HG02938 (cell line): ENCODE results near the gene C6orf136.
A peak's percentile ranks its signal among the peaks of the same experiment; 100 is the strongest.
"Not testable (repeated sequence)": the region's sequence is repeated elsewhere in the genome, so short reads cannot be mapped to it uniquely, and the experiment has no call there.

Experiments
- ATAC-seq: cut with Tn5 transposase; IDR thresholded peaks from one replicate; pipeline ENCODE4 v1.9.1; 2021; ENCODE audit warnings: mild to moderate bottlenecking, moderate library complexity; ENCODE audit not compliant: unreplicated experiment

C6orf136 gene, protein sequence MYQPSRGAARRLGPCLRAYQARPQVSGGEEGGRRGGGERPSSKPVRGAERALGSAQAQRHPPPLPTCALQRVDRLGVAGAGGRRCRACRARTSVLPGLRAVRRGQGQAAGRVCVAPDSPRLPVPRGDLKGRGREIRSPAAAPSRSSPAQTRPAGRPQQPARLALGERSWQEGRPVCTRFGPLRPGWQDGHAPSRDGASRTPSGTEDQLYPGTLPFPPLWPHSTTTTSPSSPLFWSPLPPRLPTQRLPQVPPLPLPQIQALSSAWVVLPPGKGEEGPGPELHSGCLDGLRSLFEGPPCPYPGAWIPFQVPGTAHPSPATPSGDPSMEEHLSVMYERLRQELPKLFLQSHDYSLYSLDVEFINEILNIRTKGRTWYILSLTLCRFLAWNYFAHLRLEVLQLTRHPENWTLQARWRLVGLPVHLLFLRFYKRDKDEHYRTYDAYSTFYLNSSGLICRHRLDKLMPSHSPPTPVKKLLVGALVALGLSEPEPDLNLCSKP

DNA sequence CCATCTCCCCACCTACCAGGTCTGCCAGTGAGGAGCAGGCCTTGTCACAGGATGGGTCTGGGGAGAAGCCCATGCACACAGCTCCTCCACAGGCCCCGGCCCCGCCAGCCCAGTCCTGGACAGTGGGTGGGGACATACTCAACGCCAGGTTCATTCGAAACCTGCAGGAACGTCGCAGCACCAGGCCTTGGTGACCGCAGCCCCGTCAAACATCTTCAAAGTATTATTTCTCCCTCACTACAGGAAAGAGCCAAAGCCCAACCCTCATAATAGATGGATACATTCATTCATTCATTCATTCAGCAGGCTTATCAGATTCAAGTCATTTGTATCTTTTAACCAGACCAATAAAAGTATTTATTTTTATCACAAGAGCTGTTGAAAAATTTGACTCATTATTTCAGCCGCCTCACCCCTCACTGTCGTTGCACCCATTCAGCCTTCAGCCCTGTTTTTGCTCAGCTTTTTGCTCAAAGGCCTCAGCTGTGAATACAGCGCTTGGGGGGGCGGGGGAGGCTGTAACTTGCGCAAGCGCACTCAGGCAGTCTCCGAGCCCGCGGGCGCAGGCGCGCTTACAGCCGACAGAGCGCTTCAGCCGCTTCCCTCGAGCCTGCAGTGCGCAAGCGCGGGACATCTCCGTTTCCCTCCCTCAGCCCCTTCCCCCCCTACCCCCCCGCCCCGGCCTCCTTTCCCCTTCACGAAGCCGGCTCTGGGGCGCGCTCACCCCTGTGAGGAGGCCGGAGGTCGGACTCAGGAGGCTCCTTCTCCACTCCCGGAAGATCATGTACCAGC lies at the start of gene C6orf136:
TSS of gene C6orf136 (plus strand) at position 684 of the 792 bp plus-strand sequence. CDS start at position 783, 99 bp downstream.
- peak; percentile 49 for ATAC-seq

DNA sequence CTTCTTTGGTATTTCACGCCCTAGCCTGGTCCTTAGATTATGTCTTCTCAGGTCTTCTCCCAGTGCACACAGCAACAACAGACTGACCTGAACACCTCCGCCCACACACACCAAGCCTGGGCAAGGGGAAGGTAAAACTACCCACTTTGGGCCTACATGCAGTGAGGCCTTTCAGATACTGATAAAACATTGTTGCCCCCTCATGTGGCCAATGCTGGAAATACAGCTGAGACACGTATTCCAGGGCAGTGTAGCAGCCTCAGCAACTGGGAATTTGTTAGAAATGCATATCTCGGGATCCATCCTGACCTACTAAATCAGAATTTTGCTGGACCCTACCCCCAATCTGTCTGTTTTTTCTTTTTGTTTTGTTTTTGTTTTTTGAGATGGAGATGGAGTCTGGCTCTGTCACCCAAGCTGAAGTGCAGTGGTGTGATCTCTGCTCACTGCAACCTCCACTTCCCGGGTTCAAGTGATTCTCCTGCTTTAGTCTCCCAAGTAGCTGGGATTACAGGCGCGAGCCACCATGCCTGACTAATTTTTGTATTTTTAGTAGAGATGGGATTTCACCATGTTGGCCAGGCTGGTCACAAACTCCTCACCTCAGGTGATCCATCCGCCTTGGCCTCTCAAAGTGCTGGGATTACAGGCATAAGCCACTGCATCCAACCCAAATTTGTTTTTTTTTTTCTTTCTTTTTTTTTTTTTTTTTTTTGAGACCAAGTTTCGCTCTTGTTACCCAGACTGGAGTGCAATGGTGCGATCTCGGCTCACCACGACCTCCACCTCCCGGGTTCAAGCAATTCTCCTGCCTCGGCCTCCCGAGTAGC lies 49.4 kb upstream of the C6orf136 start:
- not testable (repeated sequence) for ATAC-seq

DNA sequence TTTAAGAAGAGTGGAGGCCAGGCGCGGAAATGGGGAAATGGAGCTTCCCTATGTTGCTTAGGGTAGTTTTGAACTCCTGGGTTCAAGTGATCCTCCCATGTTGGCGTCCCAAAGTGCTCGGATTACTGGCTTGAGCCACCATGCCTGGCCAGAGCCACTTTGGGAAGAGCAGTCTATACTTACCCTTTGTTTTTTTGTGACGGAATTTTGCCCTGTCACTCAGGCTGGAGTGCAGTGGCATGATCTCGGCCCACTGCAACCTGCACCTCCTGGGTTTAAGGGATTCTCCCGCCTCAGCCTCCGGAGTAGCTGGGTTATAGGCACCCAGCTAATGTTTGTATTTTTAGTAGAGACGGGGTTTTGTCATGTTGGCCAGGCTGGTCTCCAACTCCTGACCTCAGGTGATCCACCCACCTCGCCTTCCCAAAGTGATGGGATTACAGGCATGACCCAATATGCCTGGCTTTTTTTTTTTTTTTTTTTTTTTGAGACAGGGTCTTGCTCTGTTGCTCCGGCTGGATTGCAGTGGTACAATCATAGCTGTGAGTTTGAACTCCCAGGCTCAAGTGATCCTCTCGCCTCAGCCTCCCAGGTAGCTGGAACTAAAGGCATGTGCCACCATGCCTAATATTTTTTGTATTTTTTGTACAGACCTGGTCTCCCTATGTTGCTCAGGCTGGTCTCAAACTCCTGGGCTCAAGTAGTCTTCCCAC lies 47.9 kb upstream of the C6orf136 start:
- no peak for ATAC-seq

DNA sequence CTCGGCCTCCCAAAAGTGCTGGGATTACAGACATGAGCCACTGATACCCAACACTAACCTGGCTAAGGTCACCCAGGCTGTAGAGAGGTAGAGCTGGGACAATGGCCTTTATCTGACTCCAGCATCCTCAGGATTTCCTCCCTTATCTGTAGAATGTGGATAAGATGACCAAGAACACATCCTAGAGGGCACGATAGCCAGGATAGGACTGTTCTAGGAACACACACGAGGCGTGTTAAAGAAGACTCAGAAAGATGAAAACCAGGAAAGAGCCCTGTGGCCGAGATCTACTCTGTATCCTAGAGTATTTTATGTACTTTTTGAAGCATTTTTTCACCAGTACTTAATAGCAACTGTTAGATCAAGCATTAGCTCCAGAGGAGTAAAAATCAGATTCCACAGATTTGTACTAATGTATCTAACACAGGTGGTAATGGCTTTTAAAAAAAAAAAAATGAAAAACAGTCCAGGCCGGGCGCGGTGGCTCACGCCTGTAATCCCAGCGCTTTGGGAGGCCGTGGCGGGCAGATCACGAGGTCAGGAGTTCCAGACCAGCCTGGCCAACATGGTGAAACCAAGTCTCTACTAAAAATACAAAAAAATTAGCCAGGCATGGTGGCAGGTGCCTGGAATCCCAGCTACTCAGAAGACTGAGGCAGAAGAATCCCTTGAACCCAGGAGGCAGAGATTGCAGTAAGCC lies 47.2 kb upstream of the C6orf136 start:
- no peak for ATAC-seq

DNA sequence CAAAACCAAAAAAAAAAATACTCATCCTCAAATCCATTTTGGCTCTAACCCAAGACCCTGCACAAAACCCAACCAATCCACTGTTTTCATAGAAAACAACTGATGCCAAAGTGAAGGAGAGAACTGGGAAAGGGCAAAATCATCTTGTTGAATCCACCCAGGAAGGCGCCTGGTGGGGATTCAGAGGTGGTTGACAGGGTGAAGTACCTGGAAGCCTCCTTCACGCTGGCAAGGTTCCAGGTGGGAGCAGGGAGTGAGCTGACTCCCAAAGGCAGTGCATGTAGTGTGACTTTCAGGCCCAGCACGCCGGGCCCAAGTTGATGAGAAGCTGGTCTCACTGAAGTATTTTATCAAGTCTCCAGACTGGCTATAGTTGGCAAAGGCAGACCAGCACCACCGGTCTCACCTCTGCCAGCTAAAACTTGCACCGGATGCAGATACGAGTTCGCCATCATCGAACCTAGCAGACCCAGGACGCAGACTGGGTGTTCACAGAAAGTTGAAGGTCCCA lies 46.4 kb upstream of the C6orf136 start:
- no peak for ATAC-seq

DNA sequence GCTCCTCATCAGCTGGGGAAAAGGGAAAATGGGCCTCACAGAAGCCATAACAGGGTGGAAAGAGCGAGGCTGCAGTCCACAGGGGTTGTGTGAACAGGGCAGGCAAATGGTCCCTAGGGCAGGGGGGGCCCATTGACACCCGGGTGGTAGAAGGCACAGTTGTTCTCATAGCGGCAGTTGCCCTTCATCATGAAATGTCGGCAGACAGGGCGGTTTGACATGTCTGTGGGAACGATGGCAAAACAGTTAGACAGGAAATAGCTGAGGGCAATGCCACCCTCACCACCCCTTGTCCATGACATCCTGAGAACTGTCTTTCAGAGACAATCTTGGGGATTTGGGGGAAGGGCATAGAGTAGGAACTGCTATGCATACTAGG lies 45.5 kb upstream of the C6orf136 start:
- ATAC-seq, result no peak

DNA sequence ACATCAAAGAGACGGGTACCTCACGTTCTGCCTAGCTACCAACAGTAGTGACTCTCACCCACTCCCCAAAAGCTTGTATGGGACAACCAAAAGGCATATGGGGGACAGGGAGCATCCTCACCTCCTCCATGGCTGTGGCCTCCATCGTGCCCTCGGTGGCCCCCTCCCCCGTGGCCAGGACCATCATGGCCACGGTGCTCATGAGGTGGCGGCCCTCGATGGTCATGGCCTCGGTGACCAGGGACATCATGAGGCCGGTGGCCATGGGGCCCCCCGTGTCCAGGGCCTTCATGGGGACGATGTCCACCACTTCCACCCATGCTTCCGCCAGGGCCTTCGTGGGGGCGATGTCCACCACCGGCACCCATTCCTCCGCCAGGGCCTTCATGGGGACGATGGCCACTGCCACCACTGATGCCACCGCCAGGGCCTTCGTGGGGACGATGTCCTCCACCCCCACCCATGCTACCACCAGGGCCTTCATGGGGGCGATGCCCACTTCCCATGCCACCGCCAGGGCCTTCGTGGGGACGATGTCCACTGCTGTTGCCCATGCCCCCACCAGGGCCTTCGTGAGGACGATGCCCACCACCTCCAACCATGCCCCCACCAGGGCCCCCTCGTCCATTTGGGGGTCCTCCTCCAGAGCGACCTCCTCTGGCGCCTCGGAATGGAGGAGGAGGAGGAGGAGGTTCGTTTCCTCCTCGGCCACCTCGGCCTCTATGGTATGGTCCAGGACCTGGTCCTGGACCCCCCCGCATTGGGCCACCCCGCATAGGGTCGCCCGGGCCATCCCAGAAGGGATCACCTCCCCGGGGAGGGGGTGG lies 44.9 kb upstream of the C6orf136 start:
- no peak for ATAC-seq

DNA sequence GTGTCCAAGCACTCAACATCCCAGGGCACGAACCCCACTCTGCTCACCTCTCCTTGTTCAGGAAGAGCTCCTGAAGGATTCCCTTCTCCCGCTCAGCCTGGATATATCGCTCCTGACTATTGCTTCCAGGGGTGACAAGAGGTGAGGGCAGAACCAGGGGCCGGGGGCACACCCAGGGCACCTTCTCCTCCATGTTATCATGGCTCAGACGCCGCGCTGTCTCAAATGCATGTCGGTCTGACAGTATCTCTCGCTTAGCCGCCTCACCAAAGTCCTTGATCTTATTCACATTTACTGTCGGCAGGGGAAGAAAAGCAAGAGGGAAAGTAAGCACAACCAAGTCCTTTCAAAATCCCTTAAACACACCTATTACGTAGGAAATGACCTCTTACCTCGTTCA lies 43.0 kb upstream of the C6orf136 start:
- ATAC-seq, result no peak

DNA sequence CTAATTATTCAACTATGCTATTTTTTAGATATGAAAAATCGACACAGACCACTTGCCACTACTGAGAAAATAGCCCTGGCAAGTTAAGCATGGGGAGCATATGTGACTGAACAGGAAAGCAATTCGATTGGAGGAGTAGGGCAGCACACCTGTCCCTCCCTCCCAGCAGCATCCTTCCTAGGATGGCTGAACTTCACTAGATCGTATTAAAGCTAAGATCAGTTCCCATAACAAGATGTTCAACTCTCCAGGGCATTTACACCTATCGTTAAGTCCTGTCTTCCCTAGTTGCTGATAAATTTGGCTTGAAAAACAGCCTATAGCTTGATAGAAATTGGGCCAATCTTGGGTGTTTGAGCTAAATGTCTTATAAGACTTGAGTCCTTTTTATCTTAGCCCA lies 36.9 kb upstream of the C6orf136 start:
- no peak for ATAC-seq

DNA sequence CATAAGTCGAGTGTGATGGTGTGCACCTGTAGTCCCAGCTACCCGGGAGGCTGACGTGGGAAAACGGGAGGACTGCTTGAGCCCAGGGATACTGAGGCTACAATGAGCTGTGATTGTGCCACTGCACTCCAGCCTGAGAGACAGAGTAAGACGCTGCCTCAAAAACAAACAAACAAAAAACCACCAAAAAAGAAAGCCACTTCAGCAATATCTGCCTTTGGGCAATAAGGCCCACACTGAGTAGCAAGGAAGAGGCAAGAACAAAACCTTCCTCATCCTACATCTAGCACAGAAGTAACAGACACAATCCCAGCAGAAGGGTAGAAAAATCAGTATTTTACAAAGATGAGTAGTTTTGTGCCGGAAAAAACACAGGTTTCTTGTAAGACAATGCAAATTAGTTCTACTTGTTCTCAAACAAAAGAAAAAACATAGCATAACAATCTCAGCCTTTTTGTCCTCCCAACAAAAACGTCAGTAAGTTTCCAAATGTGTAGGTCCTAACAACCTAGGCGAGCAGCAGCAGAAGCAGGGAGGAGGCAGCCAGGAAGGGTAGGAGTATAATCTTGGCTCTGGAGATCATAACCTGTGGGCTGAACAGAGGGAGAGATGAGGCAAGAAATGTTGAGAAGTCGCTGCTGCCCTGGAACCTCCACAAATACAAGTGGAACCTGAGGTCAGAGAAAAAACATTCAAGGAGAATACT lies 35.6 kb upstream of the C6orf136 start:
- no peak for ATAC-seq

DNA sequence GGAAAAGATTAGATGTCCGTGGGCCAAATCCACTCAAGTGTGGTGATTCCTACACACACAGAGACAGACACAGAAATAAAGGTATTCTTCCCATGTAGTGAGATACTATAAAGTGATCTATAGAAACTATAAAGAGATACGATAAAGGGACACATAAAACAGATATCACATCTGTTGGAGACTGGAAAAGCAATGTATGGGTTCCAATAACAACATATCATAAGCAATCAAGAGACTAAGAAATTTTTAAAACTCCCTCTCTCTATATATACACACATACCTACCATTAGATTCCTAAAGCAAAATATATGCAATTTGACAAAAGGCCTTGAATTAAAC lies 35.1 kb upstream of the C6orf136 start:
- no peak for ATAC-seq

DNA sequence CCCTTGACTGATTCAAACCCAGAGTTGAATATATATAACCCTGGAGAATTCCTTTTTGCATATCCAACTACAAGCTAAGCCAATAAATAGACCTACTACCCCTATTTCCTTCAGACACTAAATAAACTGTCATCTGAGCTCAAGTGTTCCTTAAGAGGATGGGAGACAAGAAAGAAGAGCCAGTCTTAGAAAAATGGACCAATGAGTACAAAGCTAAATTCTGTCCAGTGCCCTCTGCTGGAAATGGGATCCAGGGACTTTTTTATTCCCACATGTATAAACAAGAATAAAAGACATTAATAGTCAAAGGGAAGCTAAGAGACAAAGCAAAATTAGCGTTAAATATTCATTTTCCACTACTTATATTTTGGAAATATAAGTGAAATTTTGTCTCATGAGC lies 34.7 kb upstream of the C6orf136 start:
- ATAC-seq, result no peak

DNA sequence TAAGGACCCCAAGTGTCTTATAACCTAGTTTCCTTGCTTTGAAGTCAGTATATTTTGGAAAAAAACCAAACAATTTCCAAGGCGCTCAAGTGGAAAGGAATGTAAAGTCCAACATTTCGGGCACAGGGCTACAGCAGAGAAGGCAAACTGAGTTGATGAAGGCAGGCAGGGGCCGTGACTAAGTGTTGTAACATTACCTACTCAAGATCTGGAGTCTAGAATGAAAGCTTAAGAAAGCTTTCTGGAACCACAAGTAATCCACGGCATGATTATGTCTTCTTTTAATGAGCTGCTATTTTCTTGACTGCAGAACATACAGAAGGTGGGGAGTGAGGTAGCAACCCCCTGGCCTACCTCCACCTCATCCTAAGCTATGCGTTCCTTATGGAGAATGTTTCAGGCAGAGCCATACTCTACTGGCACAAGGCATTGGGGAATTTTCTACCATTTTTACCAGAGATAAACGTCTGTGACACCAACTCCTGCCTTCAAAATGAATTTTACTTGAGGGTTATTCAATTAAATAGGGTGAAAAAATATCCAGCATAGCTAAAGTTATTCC lies 34.2 kb upstream of the C6orf136 start:
- ATAC-seq, result no peak

DNA sequence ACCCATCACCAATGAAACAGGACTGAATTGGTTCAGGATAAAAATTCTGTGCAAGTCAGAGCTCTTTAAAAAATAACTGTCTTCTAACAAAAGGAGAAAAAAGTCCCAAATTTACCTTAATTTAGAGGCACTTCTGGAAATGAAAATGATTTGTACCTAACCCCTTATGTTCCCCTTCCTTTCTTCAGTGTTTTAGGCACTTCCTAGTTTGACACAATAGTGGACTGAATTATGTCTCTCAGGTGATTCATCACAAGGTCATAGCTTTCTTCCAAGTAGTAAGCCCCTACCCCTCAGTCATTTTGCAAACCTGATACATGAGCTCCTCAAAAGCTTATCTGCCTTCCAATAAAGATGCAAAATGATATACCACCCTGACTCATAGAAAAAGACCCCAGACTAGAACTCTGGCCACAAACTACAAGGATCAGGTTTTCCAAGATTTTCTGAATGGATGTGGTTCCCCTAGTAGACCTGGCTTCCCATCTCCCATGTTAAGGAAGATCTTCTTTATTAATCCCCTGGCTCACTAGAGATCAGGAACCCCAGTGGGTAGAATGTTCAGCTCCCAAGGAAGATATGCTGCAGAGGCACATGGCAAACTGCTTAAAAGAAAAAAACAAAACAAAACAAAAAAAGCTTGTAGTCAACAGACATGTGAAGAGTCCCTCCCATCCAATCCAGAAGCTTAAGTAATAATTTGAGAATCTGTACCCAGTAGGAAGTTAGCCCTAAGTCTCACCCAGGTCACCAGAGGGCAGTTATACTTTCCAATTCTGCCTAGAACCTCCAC lies 33.5 kb upstream of the C6orf136 start:
- ATAC-seq, result no peak

DNA sequence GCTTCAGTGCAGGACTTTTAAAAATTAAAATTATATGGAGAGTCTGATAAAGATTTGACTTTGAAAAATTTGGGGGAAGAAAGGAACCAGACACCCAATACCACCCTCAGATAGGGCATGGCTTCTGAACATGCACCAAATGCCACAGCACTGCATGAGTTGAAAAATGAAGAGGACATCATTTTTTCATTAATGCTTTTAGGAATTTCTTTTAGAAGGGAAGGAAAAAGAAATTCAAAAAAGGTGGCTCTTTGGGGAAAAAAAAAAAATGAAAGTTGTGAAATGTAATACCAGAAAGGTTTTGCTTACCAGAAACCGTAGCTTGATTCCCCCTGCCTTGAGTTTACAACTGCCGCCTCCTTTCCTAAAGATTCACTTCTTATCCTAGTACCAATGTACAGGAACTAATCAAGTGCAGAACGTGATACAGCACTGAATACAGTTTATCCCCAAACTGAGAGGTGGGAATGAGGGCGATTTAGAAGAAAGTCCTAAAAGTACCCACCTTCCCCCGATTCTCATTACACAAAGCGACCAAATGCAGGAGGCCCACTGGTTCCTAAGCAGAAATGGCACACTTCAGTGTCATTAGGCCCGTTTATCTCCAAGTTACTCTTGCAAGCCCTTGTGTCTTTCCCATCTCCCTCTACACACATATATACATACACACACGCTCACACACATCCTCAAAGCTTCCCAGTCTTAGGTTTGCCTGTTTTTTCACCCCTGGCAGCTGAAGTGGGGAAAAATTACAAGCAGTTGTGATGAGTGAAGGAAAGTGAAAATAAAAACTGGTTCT lies 32.7 kb upstream of the C6orf136 start:
- no peak for ATAC-seq

DNA sequence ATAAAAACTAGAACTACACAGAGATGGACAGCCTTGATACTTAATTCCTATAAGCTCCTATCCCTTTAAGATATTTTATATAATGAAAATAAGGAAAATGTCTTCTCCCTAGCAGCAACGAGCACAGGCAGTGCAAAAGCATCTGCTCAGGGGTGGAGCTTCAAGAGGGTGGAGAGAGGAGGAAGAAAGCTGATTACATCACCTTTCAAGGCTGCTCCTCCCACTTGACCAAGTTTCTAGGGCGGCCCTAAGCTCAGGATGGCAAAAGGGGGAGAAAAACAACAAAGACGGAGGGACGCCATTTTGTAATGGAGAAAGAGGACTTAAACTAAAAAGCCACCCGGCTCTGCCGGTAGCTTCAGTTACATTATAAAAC lies 32.1 kb upstream of the C6orf136 start:
- ATAC-seq, result no peak
